Sigmoid colon (tissue), 4 donors: ENCODE measurements around the gene MROH8.

Experiments used
- EP300 ChIP-seq, 4 donors: sonication (generic); formaldehyde crosslinking; IDR thresholded peaks; one replicate each; pipeline ENCODE4 v1.6.1; 2017; ENCODE audit warnings: antibody characterized with exemption in 4 of 4
- POLR2AphosphoS5 ChIP-seq, 4 donors: sonication (generic); formaldehyde crosslinking; IDR thresholded peaks; one replicate each; pipeline ENCODE4 v1.6.1; 2017; ENCODE audit warnings: antibody characterized with exemption in 4 of 4

- no peak for TF ChIP-seq POLR2AphosphoS5 (IDR thresholded peaks at IDR 0.05)
- TF ChIP-seq EP300 (IDR thresholded peaks at IDR 0.05) = no peak
These were observed 55.9 kb downstream of the MROH8 start for GRCh38 chr20:37123441-37123840.
